ENCODE results near the gene CROCC2.

DNA sequence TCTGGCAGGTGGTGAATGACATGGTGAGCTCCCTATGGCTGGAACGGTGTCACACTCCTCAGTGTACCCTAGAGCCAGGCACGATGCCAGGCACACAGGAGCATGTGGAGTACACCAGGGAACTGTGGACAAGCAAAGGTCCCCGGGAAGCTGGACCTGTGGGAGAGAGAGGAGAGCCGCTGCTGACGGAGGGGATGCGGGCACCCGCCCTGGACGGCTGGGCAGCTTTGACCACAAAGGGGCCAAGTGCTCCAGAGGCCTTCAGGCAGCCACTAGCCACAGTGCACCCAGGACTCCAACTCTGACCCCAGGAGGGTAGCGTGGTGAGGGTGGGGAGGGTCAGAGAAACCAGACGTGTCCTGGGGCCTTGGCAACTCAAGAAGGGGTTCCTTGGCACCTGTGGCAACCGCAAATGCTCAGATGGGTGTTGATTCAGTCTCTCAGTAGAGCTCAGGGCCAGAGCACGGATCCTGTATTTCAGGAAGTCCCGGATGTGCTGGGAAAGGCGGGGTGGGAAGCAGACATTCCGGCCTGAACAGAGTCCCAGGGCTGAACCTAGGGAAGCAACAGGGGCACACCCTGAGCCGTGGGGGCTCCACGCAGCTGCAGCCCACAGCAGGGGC lies 7.9 kb upstream of the CROCC2 start:
- TF ChIP-seq EZH2 (IDR thresholded peaks at IDR 0.05; ENCODE audit: borderline replicate concordance, low read depth, low read length, severe bottlenecking), result no peak
- TF ChIP-seq, protein P1, sequence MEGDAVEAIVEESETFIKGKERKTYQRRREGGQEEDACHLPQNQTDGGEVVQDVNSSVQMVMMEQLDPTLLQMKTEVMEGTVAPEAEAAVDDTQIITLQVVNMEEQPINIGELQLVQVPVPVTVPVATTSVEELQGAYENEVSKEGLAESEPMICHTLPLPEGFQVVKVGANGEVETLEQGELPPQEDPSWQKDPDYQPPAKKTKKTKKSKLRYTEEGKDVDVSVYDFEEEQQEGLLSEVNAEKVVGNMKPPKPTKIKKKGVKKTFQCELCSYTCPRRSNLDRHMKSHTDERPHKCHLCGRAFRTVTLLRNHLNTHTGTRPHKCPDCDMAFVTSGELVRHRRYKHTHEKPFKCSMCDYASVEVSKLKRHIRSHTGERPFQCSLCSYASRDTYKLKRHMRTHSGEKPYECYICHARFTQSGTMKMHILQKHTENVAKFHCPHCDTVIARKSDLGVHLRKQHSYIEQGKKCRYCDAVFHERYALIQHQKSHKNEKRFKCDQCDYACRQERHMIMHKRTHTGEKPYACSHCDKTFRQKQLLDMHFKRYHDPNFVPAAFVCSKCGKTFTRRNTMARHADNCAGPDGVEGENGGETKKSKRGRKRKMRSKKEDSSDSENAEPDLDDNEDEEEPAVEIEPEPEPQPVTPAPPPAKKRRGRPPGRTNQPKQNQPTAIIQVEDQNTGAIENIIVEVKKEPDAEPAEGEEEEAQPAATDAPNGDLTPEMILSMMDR (IDR thresholded peaks at IDR 0.05; ENCODE audit: borderline replicate concordance, extremely low read depth, low read length, poor library complexity, severe bottlenecking), result no peak

Measured in DND-41 (cell line).